CD4-positive, alpha-beta T cell (primary cell): Measurements from ENCODE around the gene IGFBPL1. TPM values are rescaled to one million over a fixed set of nuclear protein-coding genes. Genes with fewer than 3 reads are reported as not detected.
"Not testable (repeated sequence)": the region's sequence is repeated elsewhere in the genome, so short reads cannot be mapped to it uniquely, and the experiment has no call there.

ENCODE experiments used
- ATAC-seq: fragments of 200-7000 bp; cut with Tn5 transposase; one replicate; pipeline ENCODE4 v1.10.0; 2022; ENCODE audit warnings: mild to moderate bottlenecking; ENCODE audit not compliant: poor library complexity
- CTCF ChIA-PET: fragments of 350-600 bp; sonication (Branson Sonifier 250); formaldehyde crosslinking; loops from one replicate; lab custom pipeline; 2021; ENCODE audit warnings: antibody characterized with exemption, inconsistent platforms; lab: Charles Lee
- POLR2A ChIA-PET: fragments of 350-600 bp; sonication (Branson Sonifier 250); formaldehyde crosslinking; loops from one replicate; lab custom pipeline; 2021; ENCODE audit warnings: antibody characterized with exemption, inconsistent platforms; lab: Charles Lee
- DNase-seq, 14 experiments: peaks; one replicate each; pipeline ENCODE4 v3.0.0-alpha.2; 2013 to 2020; ENCODE audit warnings: mixed read lengths in 2 of 14
- H3K27ac ChIP-seq, 2 donors: one replicate each; pipeline versions ENCODE4 v1.5.1 to v1.7.0; 2013; ENCODE audit warnings: low read length in 2 of 2, low read depth in 1 of 2, mild to moderate bottlenecking in 1 of 2
- H3K27me3 ChIP-seq, 2 experiments: 1 replicate in 1 of 2; 2 replicates in 1 of 2; pipeline versions ENCODE4 v1.6.1 to v1.7.0; 2013; ENCODE audit warnings: low read length in 2 of 2, control low read depth in 1 of 2, mild to moderate bottlenecking in 1 of 2, moderate library complexity in 1 of 2; ENCODE audit not compliant: insufficient read depth in 2 of 2, control insufficient read depth in 1 of 2
- H3K36me3 ChIP-seq: one replicate; pipeline ENCODE4 v1.6.1; 2013; ENCODE audit warnings: low read length, control low read depth; ENCODE audit not compliant: insufficient read depth
- H3K4me1 ChIP-seq: one replicate; pipeline ENCODE4 v1.6.1; 2013; ENCODE audit warnings: low read length, control low read depth; ENCODE audit not compliant: insufficient read depth
- H3K4me3 ChIP-seq: one replicate; pipeline ENCODE4 v1.5.1; 2013; ENCODE audit warnings: mild to moderate bottlenecking, low read length, moderate library complexity
- H3K9me3 ChIP-seq, 2 experiments: 1 replicate in 1 of 2; 2 replicates in 1 of 2; pipeline versions ENCODE4 v1.6.1 to v1.7.0; 2013; ENCODE audit warnings: low read length in 2 of 2, mild to moderate bottlenecking in 2 of 2, control low read depth in 1 of 2, moderate library complexity in 1 of 2; ENCODE audit not compliant: control insufficient read depth in 1 of 2, insufficient read depth in 1 of 2
- H3K27ac Mint-ChIP-seq: one replicate; pipeline ENCODE4 v1.8.0; 2020; ENCODE audit warnings: mixed read lengths
- H3K27me3 Mint-ChIP-seq: one replicate; pipeline ENCODE4 v1.8.0; 2021; ENCODE audit warnings: mixed read lengths
- H3K36me3 Mint-ChIP-seq: one replicate; pipeline ENCODE4 v1.8.0; 2021; ENCODE audit warnings: low read depth, mixed read lengths
- H3K4me1 Mint-ChIP-seq: one replicate; pipeline ENCODE4 v1.8.0; 2021; ENCODE audit warnings: low read depth, mixed read lengths
- H3K4me3 Mint-ChIP-seq: one replicate; pipeline ENCODE4 v1.8.0; 2020; ENCODE audit warnings: mild to moderate bottlenecking, mixed read lengths
- H3K9me3 Mint-ChIP-seq: one replicate; pipeline ENCODE4 v1.8.0; 2020; ENCODE audit warnings: mixed read lengths
- CTCF ChIP-seq: fragments of 200-600 bp; IDR thresholded peaks from one replicate; pipeline ENCODE4 v1.8.0; 2022; ENCODE audit warnings: antibody characterized with exemption, mild to moderate bottlenecking
- intact Hi-C, 2 experiments: fragments of 100-400 bp; cut with DNase I in 1 of 2; cut with micrococcal nuclease in 1 of 2; formaldehyde crosslinking; loops; one replicate each; pipeline versions ENCODE4 v1.15.1 to v1.9.0; 2023 to 2025; cut with DNase I, micrococcal nuclease
- total RNA-seq, 174 experiments: library from RNA in 2 of 174; stranded (reverse) in 2 of 174; gene quantifications; one replicate each; pipeline ENCODE4 v1.2.3 and lab custom pipeline; 2021 to 2026

IGFBPL1 gene
- total RNA-seq, 2 experiments from 2014 or later, result not detected

DNA sequence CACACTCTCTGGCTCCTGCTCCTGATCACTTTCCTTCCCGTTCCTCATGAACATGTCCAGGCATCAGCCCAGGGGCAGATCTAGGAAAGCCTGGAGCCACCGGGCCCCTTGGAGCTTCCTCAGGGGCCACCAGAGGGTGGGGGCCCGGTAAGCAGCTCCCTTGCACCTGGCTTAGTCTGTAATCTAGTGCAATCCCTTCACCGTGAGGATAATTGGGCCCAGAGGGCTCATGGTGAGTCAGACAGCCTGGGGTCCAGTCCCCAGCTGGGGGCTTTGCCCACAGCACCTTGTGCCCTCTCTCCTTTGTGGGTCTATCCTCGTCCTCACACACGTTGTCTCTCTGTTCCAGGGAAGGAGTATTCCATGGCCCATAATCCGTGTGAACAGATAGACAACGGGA, 42.1 kb downstream of the IGFBPL1 start:
- no peaks in the 10 kb centered on the region for H3K9me3 Mint-ChIP-seq
- H3K4me1 Mint-ChIP-seq, result no peaks in the 10 kb centered on the region
- ChIA-PET CTCF (no interaction called here), POLR2A (no interaction called here)
- H3K36me3 ChIP-seq, result no peaks in the 10 kb centered on the region
- peaks cover 0 to 3% of the 10 kb centered on the region in 2 experiments for H3K27me3 ChIP-seq
- TF ChIP-seq CTCF, result no peak
- no peak for ATAC-seq
- intact Hi-C loops, result no loop called here
- H3K36me3 Mint-ChIP-seq, result no peaks in the 10 kb centered on the region
- H3K4me3 Mint-ChIP-seq, result no peak overlapping the region
- H3K4me3 ChIP-seq, result no peak overlapping the region
- H3K27me3 Mint-ChIP-seq, result no peaks in the 10 kb centered on the region
- no peak for DNase-seq
- no peaks in the 10 kb centered on the region for H3K4me1 ChIP-seq
- H3K9me3 ChIP-seq, result peaks cover 0 to 11% of the 10 kb centered on the region in 2 experiments
- no peak overlapping the region for H3K27ac Mint-ChIP-seq
- H3K27ac ChIP-seq, result no peak overlapping the region

DNA sequence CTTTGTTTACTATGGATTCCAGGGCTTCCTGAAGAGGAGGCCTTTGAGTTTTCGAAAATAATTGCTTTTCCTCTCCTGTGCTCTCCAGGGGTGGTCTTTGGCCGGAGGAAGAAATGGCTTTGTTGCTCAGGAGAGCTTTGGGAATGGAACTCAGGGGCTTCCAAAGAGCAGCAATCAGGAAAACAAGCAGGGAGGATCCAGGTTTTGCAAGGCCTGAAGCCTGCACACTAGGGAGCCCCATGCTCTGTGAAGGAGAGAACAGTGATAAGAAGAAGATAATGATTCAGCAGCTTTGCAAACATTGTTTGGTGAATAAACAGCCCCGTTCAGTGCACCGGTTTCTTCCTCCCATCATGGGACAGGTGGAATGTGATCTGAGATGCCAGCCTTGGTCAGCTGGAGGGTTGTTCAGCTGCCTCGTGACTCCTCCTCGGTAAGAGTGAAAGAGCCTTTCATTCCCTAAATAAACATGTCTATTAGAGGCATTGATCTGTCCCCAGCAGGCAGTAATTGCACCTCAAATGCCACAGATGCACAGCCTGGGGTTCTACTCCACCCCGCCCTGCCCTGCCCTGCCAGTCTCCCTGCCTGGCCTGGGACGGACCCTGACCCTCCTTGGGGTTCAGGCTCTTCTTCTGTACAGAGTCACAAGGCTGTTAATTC, 43.3 kb downstream of the IGFBPL1 start:
- H3K27ac Mint-ChIP-seq, result no peak overlapping the region
- H3K4me1 ChIP-seq, result no peaks in the 10 kb centered on the region
- intact Hi-C loops, result no loop called here
- ATAC-seq (no peak), DNase-seq (no peak)
- no peak overlapping the region for H3K4me3 ChIP-seq
- no peaks in the 10 kb centered on the region for H3K27me3 Mint-ChIP-seq
- H3K36me3 ChIP-seq, result no peaks in the 10 kb centered on the region
- H3K27ac ChIP-seq, result no peak overlapping the region
- TF ChIP-seq CTCF, result no peak
- peaks cover 0 to 11% of the 10 kb centered on the region in 2 experiments for H3K9me3 ChIP-seq
- no peaks in the 10 kb centered on the region for H3K9me3 Mint-ChIP-seq
- POLR2A ChIA-PET, result no interaction called here
- H3K4me1 Mint-ChIP-seq, result no peaks in the 10 kb centered on the region
- no peak overlapping the region for H3K4me3 Mint-ChIP-seq
- CTCF ChIA-PET, result no interaction called here
- H3K36me3 Mint-ChIP-seq, result no peaks in the 10 kb centered on the region
- H3K27me3 ChIP-seq, result peaks cover 0 to 3% of the 10 kb centered on the region in 2 experiments

GRCh38 chr9:38380230-38380871, 43.9 kb downstream of the IGFBPL1 start:
- intact Hi-C loops, result no loop called here

DNA sequence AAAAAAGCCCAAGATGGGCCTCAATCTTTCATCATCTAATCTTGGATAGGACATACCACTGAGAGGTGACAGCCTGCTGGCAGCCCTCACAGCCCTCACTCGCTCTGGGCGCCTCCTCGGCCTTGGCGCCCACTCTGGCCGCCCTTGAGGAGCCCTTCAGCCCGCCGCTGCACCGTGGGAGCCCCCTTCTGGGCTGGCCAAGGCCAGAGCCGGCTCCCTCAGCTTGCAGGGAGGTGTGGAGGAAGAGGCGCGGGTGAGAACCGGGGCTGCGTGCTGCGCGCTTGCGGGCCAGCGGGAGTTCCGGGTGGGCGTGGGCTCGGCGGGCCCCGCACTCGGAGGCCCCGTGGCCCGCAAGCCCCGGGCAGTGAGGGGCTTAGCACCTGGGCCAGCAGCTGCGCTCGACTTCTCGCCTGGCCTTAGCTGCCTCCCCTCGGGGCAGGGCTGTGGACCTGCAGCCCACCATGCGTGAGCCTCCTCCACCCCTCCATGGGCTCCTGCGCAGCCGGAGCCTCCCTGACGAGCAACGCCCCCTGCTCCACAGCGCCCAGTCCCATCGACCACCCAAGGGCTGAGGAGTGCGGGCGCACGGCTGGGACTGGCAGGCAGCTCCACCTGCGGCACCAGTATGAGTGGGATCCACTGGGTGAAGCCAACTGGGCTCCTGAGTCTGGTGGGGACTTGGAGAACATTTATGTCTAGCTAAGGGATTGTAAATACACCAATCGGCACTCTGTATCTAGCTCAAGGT, 46.7 kb downstream of the IGFBPL1 start:
- POLR2A ChIA-PET, CTCF ChIA-PET, H3K4me3 Mint-ChIP-seq: not testable (repeated sequence)

More at GRCh38 chr9:38380230-38380871, 43.9 kb downstream of the IGFBPL1 start:
- DNase-seq, result no peak
- Mint-ChIP-seq H3K9me3 (no peaks in the 10 kb centered on the region), H3K4me1 (no peaks in the 10 kb centered on the region), H3K27ac (no peak overlapping the region), H3K4me3 (no peak overlapping the region), H3K27me3 (no peaks in the 10 kb centered on the region), H3K36me3 (no peaks in the 10 kb centered on the region)
- CTCF ChIA-PET, result no interaction called here
- Histone ChIP-seq H3K4me1 (no peaks in the 10 kb centered on the region), H3K36me3 (no peaks in the 10 kb centered on the region), H3K27me3 (peaks cover 0 to 3% of the 10 kb centered on the region in 2 experiments), H3K9me3 (peaks cover 0 to 11% of the 10 kb centered on the region in 2 experiments), H3K4me3 (no peak overlapping the region), H3K27ac (no peak overlapping the region)
- TF ChIP-seq CTCF, result no peak
- ATAC-seq, result no peak
- POLR2A ChIA-PET, result no interaction called here

More for the DNA sequence above, 46.7 kb downstream of the IGFBPL1 start:
- H3K27ac ChIP-seq, H3K36me3 ChIP-seq, H3K27ac Mint-ChIP-seq, H3K4me1 ChIP-seq, H3K27me3 Mint-ChIP-seq, ATAC-seq, H3K4me1 Mint-ChIP-seq, H3K36me3 Mint-ChIP-seq, DNase-seq, H3K27me3 ChIP-seq, intact Hi-C loops, H3K9me3 ChIP-seq, H3K9me3 Mint-ChIP-seq, H3K4me3 ChIP-seq: not testable (repeated sequence)
